Nephron (organoid): Measurements from ENCODE around the gene CNOT3.

Experiments used
- H3K27ac Mint-ChIP-seq, 3 experiments: 2 replicates each; pipeline ENCODE4 v1.8.0; 2020; ENCODE audit warnings: mixed read lengths in 3 of 3, mild to moderate bottlenecking in 2 of 3, moderate library complexity in 1 of 3
- H3K27me3 Mint-ChIP-seq: 2 replicates; pipeline ENCODE4 v1.8.0; 2021; ENCODE audit warnings: low read depth, mild to moderate bottlenecking, moderate library complexity, mixed read lengths
- H3K36me3 Mint-ChIP-seq: 2 replicates; pipeline ENCODE4 v1.8.0; 2020; ENCODE audit warnings: low read depth, mixed read lengths
- H3K4me1 Mint-ChIP-seq: 2 replicates; pipeline ENCODE4 v1.8.0; 2020; ENCODE audit warnings: mixed read lengths
- H3K4me3 Mint-ChIP-seq, 3 experiments: 2 replicates each; pipeline ENCODE4 v1.8.0; 2020; ENCODE audit warnings: mild to moderate bottlenecking in 3 of 3, mixed read lengths in 3 of 3, moderate library complexity in 2 of 3
- H3K9me3 Mint-ChIP-seq: 2 replicates; pipeline ENCODE4 v1.8.0; 2020; ENCODE audit warnings: mixed read lengths
- TF ChIP-seq, protein P1 (sequence below), 3 experiments: fragments of 200-600 bp; sonication (generic); IDR thresholded peaks; one replicate each; pipeline ENCODE4 v1.5.0; 2021; ENCODE audit warnings: antibody characterized with exemption in 3 of 3; ENCODE audit not compliant: unreplicated experiment in 3 of 3

The CNOT3 gene

DNA sequence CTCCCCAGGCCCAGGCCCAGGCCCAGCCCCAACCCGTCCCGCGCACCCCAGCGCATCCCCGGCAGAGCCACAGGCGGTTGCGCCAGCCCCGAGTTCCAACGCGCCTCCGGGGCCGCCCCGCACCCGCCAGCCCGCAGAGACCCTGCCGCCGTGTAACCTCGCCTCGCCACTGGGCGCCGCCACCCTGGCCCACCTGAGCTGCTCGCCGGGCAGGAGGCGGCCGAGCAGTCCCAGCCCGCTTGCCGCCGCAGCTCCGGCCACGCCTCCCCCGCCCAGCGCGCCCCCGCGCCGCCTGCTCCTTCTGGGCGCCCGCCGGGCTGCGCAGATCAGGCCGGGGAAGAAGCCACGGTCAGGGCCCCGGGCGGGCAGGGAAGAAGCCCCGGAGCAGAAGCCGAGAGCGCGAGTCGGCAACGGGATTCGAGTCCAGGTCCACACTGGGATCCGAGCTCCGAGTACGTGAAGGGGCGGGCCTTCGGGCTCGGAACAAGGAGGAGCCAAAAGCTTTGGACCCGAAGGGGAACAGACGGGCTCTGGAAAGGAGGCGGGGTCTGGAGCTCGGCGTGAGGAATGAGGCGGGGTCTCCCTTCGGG is 51.7 kb downstream of the CNOT3 start, which contains the start of gene MBOAT7:
Gene MBOAT7 (minus strand): TSS at position 436 of the 590 bp plus-strand sequence. CDS start 1,072 bp downstream, outside the sequence.
- Mint-ChIP-seq H3K4me3 (peak within 1 kb of the TSS; percentile 91 to 97 (median 95)), H3K36me3 (peaks cover 33% of the 10 kb centered on the region), H3K27me3 (peaks cover 3% of the 10 kb centered on the region), H3K4me1 (peaks cover 26% of the 10 kb centered on the region), H3K9me3 (no peaks in the 10 kb centered on the region), H3K27ac (peak within 1 kb of the TSS; percentile 96 to 99 (median 99))
- TF ChIP-seq, protein P1, sequence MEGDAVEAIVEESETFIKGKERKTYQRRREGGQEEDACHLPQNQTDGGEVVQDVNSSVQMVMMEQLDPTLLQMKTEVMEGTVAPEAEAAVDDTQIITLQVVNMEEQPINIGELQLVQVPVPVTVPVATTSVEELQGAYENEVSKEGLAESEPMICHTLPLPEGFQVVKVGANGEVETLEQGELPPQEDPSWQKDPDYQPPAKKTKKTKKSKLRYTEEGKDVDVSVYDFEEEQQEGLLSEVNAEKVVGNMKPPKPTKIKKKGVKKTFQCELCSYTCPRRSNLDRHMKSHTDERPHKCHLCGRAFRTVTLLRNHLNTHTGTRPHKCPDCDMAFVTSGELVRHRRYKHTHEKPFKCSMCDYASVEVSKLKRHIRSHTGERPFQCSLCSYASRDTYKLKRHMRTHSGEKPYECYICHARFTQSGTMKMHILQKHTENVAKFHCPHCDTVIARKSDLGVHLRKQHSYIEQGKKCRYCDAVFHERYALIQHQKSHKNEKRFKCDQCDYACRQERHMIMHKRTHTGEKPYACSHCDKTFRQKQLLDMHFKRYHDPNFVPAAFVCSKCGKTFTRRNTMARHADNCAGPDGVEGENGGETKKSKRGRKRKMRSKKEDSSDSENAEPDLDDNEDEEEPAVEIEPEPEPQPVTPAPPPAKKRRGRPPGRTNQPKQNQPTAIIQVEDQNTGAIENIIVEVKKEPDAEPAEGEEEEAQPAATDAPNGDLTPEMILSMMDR (IDR thresholded peaks at IDR 0.05; ENCODE audit: unreplicated experiment in 3 of 3): peak; percentile 21 to 29 (median 28)

DNA sequence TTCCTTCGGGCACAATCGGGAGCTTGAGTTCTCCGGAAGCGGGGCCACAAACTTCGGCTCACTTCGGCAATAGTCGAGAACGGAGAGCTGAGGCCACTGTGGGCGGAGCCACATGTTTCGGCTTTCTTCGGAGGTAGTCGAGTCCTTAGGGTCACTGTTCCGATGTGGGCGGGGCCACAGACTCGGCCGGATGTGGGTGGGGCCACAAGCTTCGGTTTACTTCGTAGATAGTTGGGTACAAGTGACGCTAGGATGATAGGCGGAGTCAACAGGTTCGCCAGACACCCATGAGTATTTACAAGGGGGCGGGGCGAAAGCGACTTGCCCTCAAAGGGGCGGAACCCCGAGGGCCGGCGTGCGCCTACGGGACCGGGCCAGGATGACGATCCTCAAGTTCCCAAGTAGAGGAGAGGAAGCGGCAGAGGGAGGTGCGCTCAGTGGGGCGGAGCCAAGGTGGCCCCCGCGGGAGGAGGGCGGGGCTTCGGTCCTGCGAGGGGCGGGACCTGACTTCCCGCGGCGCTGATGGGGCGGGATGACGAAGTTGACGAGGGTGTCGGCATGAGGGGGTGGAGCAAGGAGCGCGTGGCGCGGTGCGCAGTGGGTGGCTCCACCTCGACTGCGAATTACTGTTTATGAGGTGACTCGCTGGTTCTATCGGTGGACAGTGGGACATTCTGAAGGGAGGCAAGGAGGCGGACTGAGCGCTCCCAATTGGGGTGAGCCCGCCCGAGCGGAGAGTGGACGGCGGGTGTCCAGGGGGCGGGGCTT is 52.4 kb downstream of the CNOT3 start:
- H3K4me3 Mint-ChIP-seq: peak overlapping the region; percentile 91 to 97 (median 92)
- H3K27me3 Mint-ChIP-seq: peaks cover 3% of the 10 kb centered on the region
- H3K27ac Mint-ChIP-seq: peak overlapping the region; percentile 96 to 99 (median 99)
- TF ChIP-seq, protein P1 (IDR thresholded peaks at IDR 0.05; ENCODE audit: unreplicated experiment in 3 of 3): no peak
- no peaks in the 10 kb centered on the region for H3K9me3 Mint-ChIP-seq
- H3K36me3 Mint-ChIP-seq: peaks cover 36% of the 10 kb centered on the region
- H3K4me1 Mint-ChIP-seq: peaks cover 26% of the 10 kb centered on the region

DNA sequence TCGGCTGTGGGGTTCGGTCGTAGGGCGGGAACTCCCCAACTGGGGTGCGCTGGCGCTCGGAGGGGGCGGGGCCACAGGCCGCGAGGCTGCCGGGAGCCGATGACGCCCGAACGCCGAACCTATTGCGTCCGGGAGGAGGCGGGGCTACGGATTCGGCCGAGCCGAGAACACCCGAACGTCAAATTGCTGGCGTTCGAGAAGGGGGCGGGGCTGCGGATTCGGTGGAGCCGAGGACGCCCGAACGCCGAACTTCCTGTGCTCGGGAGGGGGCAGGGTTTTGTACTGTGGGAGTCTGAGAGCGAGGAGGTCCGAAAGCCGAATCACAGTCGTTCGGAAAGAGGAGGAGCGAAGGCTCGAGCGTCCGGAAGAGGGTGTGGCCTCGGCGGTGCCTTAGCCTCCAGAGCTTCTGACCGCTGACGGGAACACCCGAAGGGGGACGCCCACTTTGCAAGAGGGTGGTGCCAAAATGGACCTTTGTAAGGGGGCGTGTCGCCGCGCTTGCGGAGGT is 53.0 kb downstream of the CNOT3 start:
- no peaks in the 10 kb centered on the region for H3K9me3 Mint-ChIP-seq
- H3K27me3 Mint-ChIP-seq: peaks cover 3% of the 10 kb centered on the region
- H3K27ac Mint-ChIP-seq: peak overlapping the region; percentile 96 to 99 (median 99)
- peaks cover 26% of the 10 kb centered on the region for H3K4me1 Mint-ChIP-seq
- H3K36me3 Mint-ChIP-seq: peaks cover 39% of the 10 kb centered on the region
- TF ChIP-seq, protein P1 (IDR thresholded peaks at IDR 0.05; ENCODE audit: unreplicated experiment in 3 of 3): no peak
- peak overlapping the region; percentile 91 to 97 (median 92) for H3K4me3 Mint-ChIP-seq

DNA sequence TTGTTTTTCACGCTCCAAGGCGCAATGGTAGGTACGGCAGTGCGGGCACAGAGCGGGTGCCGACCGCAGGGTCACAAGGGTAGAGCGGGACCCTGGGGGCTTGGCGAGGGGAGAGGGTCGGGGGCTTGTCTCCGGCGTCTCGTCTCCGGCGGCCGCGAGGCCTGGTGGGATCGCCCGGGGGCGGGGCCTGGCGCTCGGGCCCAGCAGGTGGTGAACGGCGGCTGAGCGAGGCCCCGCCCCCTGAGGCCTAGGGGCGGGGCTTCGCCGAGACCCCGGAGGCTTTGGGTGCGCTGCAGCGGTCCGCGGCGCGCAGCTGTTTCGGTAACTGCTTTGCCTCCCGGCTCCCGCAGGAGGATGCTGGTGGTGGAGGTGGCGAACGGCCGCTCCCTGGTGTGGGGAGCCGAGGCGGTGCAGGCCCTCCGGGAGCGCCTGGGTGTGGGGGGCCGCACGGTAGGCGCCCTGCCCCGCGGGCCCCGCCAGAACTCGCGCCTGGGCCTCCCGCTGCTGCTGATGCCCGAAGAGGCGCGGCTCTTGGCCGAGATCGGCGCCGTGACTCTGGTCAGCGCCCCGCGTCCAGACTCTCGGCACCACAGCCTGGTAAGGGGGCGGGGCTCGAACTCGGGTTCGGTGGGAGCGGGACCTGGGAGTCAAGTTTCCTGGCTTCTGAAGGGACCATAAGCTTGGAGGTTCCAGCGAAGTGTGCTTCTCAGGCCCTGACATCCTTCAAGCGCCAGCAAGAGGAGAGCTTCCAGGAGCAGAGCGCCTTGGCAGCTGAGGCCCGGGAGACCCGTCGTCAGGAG is 53.6 kb downstream of the CNOT3 start, which contains the start of gene TSEN34:
Gene TSEN34 (plus strand): TSS at position 298 of the 800 bp plus-strand sequence. CDS start 57 bp downstream, at position 355.
- no peaks in the 10 kb centered on the region for H3K9me3 Mint-ChIP-seq
- peaks cover 3% of the 10 kb centered on the region for H3K27me3 Mint-ChIP-seq
- TF ChIP-seq, protein P1 (IDR thresholded peaks at IDR 0.05; ENCODE audit: unreplicated experiment in 3 of 3): no peak
- peak within 1 kb of the TSS; percentile 91 to 97 (median 92) for H3K4me3 Mint-ChIP-seq
- peaks cover 42% of the 10 kb centered on the region for H3K36me3 Mint-ChIP-seq
- peak within 1 kb of the TSS; percentile 96 to 99 (median 99) for H3K27ac Mint-ChIP-seq
- H3K4me1 Mint-ChIP-seq: peaks cover 26% of the 10 kb centered on the region

DNA sequence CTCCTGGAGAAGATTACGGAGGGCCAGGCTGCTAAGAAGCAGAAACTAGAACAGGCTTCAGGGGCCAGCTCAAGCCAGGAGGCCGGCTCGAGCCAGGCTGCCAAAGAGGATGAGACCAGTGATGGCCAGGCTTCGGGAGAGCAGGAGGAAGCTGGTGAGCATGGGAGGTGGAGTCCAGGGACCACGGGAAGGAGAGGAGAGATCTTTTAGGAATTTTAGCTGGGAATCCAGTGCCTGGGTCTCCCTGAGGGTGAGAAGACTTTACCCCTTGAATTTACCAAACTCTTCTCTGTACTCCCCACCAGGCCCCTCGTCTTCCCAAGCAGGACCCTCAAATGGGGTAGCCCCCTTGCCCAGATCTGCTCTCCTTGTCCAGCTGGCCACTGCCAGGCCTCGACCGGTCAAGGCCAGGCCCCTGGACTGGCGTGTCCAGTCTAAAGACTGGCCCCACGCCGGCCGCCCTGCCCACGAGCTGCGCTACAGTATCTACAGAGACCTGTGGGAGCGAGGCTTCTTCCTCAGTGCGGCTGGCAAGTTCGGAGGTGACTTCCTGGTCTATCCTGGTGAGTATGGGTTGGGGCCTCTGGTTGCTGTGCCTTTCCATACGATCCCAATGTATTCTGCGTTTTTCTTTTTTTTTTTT is 54.4 kb downstream of the CNOT3 start:
- TF ChIP-seq, protein P1 (IDR thresholded peaks at IDR 0.05; ENCODE audit: unreplicated experiment in 3 of 3): no peak
- Mint-ChIP-seq H3K27me3 (no peaks in the 10 kb centered on the region), H3K9me3 (no peaks in the 10 kb centered on the region), H3K4me1 (peaks cover 26% of the 10 kb centered on the region), H3K36me3 (peaks cover 35% of the 10 kb centered on the region), H3K4me3 (peak overlapping the region; percentile 91 to 92 (median 92)), H3K27ac (peak overlapping the region; percentile 96 to 99 (median 98))
